ENCODE results near the gene FGF22.

The FGF22 gene

DNA sequence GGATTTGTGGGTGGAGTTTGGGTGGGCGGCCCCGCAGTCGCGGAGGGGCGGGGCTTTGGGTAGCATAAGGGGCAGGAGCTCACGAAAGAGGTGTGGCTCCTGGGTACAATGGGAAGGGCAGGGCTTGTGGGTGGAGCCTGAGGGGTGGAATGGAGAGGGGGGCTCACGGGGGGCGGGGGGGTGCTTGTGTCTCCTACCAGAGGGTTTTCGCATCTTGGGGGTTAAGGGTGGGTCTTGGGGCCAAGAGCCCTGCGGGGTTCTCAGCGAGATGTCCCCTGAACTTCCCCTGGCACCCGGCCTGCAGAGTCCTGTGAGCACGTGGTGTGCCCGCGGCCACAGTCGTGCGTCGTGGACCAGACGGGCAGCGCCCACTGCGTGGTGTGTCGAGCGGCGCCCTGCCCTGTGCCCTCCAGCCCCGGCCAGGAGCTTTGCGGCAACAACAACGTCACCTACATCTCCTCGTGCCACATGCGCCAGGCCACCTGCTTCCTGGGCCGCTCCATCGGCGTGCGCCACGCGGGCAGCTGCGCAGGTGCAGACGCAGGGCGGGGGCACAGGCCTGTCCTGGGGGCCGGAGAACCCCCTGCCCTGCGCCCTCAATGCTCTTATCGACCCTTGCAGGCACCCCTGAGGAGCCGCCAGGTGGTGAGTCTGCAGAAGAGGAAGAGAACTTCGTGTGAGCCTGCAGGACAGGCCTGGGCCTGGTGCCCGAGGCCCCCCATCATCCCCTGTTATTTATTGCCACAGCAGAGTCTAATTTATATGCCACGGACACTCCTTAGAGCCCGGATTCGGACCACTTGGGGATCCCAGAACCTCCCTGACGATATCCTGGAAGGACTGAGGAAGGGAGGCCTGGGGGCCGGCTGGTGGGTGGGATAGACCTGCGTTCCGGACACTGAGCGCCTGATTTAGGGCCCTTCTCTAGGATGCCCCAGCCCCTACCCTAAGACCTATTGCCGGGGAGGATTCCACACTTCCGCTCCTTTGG is 41.6 kb downstream of the FGF22 start:
- peak; percentile 73 for DNase-seq

GRCh38 chr19:682678-683320 is 43.1 kb downstream of the FGF22 start:
- no peak for DNase-seq

DNA sequence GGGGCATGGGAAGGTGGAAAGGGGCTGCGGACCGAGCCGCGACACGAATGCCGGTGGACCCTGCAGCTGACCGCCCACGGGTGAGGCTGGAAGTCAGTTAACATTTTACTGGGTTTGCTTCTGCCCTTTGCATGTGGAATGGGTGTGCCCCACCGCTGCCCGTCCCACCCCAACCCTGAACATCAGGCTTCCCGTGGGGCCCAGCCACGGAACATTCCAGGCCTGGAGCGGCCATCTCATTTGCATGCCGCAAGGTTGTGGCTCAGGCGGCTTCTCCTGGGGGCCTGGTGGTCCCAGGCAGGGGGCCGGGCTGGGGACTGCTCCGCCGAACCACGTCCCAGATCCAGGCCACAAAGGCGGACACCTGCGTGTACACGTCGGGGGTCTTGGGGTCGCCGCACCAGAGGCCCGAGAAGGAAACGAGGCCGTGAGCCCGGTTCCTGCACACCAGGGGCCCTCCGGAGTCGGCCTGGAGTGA is 45.8 kb downstream of the FGF22 start:
- DNase-seq, result no peak

- DNase-seq, result no peak
Observed at GRCh38 chr19:686589-687297, 47.1 kb downstream of the FGF22 start.

DNA sequence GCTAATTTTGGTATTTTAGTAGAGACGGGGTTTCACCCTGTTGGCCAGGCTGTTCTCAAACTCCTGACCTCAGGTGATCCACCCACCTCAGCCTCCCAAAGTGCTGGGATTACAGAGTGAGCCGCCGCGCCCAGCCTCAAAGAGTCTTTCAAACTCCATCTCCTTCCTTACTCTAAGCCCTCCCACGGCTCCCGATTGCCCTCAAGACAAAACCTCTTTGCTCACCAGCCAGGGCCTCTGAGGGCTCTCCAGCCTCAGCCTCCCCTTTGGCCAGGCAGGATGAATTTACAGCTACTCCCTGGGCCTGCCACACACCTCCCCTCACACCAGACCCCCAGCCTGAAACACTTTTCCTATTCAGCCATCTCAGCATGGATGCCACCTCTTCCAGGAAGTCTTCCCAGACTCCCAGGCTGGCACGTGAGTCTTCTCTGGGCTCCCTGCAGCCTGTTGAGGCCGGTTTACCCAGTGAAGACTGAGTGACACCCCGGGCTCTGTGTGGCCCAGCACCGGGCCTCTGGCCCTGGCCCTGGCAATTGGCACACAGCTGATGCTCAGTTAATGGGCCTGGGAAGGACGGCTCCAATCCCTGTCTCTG is 48.0 kb downstream of the FGF22 start:
- DNase-seq, result no peak

GRCh38 chr19:688214-688613 is 48.5 kb downstream of the FGF22 start:
- DNase-seq, result no peak

GRCh38 chr19:688992-689391 is 49.3 kb downstream of the FGF22 start:
- DNase-seq, result no peak

GRCh38 chr19:690203-690602 is 50.5 kb downstream of the FGF22 start:
- no peak for DNase-seq
